ENCODE results near the gene REPS1. TPM values are rescaled to one million over a fixed set of nuclear protein-coding genes. Genes with fewer than 3 reads are reported as not detected.

REPS1 gene
- polyA plus RNA-seq, 1 experiment: 27.2 TPM

GRCh38 chr6:138970856-138971425 is 17.1 kb downstream of the REPS1 start:
- H3K4me3 ChIP-seq (ENCODE audit: low read depth, low read length): no peak overlapping the region
- ChIA-PET POLR2A (no interaction called here), CTCF (interaction anchor here (0.9 to 2.5 kb wide), 2 partner anchors 11 to 16 kb away, joined by 3 to 8 read pairs; no protein-coding TSS in a partner anchor)
- no peaks in the 10 kb centered on the region for H3K36me3 ChIP-seq (ENCODE audit: control insufficient read depth, insufficient read depth, low read length)
- peak; percentile 65 for DNase-seq (ENCODE audit: low read depth)
- no peaks in the 10 kb centered on the region for H3K27me3 ChIP-seq (ENCODE audit: control insufficient read depth, insufficient read depth, low read length)
- no peak for TF ChIP-seq CTCF (IDR thresholded peaks at IDR 0.05; ENCODE audit: insufficient read depth, low read depth, low read length)

- no peak for DNase-seq (ENCODE audit: low read depth)
- CTCF ChIA-PET: interaction anchor here (0.8 to 2.5 kb wide), 2 partner anchors 12 to 19 kb away, joined by 3 to 8 read pairs; no protein-coding TSS in a partner anchor
- no peaks in the 10 kb centered on the region for H3K36me3 ChIP-seq (ENCODE audit: control insufficient read depth, insufficient read depth, low read length)
- POLR2A ChIA-PET: no interaction called here
- no peaks in the 10 kb centered on the region for H3K27me3 ChIP-seq (ENCODE audit: control insufficient read depth, insufficient read depth, low read length)
- TF ChIP-seq CTCF (IDR thresholded peaks at IDR 0.05; ENCODE audit: insufficient read depth, low read depth, low read length): no peak
- no peak overlapping the region for H3K4me3 ChIP-seq (ENCODE audit: low read depth, low read length)
Observed at GRCh38 chr6:138970159-138970558, 17.9 kb downstream of the REPS1 start.

- no peak overlapping the region for H3K4me3 ChIP-seq (ENCODE audit: low read depth, low read length)
- H3K27me3 ChIP-seq (ENCODE audit: control insufficient read depth, insufficient read depth, low read length): no peaks in the 10 kb centered on the region
- TF ChIP-seq CTCF (IDR thresholded peaks at IDR 0.05; ENCODE audit: insufficient read depth, low read depth, low read length): no peak
- H3K36me3 ChIP-seq (ENCODE audit: control insufficient read depth, insufficient read depth, low read length): no peaks in the 10 kb centered on the region
- CTCF ChIA-PET: interaction anchor here (1.3 kb wide), 1 partner anchor 12 kb away, joined by 3 read pairs; no protein-coding TSS in a partner anchor
- POLR2A ChIA-PET: interaction anchor here (0.6 kb wide), 1 partner anchor 24 kb away, joined by 4 read pairs; no protein-coding TSS in a partner anchor
- DNase-seq (ENCODE audit: low read depth): no peak
Observed at GRCh38 chr6:138966870-138967269, 21.2 kb downstream of the REPS1 start.

- CTCF ChIA-PET: interaction anchor here (1.3 to 2.5 kb wide), 2 partner anchors 10 to 11 kb away, joined by 3 to 6 read pairs; no protein-coding TSS in a partner anchor
- no peaks in the 10 kb centered on the region for H3K27me3 ChIP-seq (ENCODE audit: control insufficient read depth, insufficient read depth, low read length)
- POLR2A ChIA-PET: interaction anchor here (0.6 kb wide), 1 partner anchor 23 kb away, joined by 4 read pairs; no protein-coding TSS in a partner anchor
- no peak overlapping the region for H3K4me3 ChIP-seq (ENCODE audit: low read depth, low read length)
- no peak for DNase-seq (ENCODE audit: low read depth)
- H3K36me3 ChIP-seq (ENCODE audit: control insufficient read depth, insufficient read depth, low read length): no peaks in the 10 kb centered on the region
- TF ChIP-seq CTCF (IDR thresholded peaks at IDR 0.05; ENCODE audit: insufficient read depth, low read depth, low read length): no peak
Observed at GRCh38 chr6:138965971-138966370, 22.1 kb downstream of the REPS1 start.

- Histone ChIP-seq H3K4me3 (ENCODE audit: low read depth, low read length) (no peak overlapping the region), H3K36me3 (ENCODE audit: control insufficient read depth, insufficient read depth, low read length) (no peaks in the 10 kb centered on the region), H3K27me3 (ENCODE audit: control insufficient read depth, insufficient read depth, low read length) (no peaks in the 10 kb centered on the region)
- ChIA-PET CTCF (interaction anchor here (1.3 to 2.5 kb wide), 2 partner anchors 9 to 11 kb away, joined by 3 to 6 read pairs; no protein-coding TSS in a partner anchor), POLR2A (no interaction called here)
- no peak for DNase-seq (ENCODE audit: low read depth)
- TF ChIP-seq CTCF (IDR thresholded peaks at IDR 0.05; ENCODE audit: insufficient read depth, low read depth, low read length): no peak
Observed at GRCh38 chr6:138965291-138965874, 22.7 kb downstream of the REPS1 start.
